GM19467 (cell line): Measurements from ENCODE around the gene TNFRSF25.
A peak's percentile ranks its signal among the peaks of the same experiment; 100 is the strongest.
"Not testable (repeated sequence)": the region's sequence is repeated elsewhere in the genome, so short reads cannot be mapped to it uniquely, and the experiment has no call there.

Experiments used
- ATAC-seq: cut with Tn5 transposase; IDR thresholded peaks from one replicate; pipeline ENCODE4 v1.9.1; 2021; ENCODE audit warnings: mild to moderate bottlenecking, moderate library complexity; ENCODE audit not compliant: unreplicated experiment

Gene TNFRSF25

GRCh38 chr1:6502000-6502891 is 36.3 kb upstream of the TNFRSF25 start:
- no peak for ATAC-seq

GRCh38 chr1:6501279-6501813 is 35.4 kb upstream of the TNFRSF25 start:
- ATAC-seq: no peak

DNA sequence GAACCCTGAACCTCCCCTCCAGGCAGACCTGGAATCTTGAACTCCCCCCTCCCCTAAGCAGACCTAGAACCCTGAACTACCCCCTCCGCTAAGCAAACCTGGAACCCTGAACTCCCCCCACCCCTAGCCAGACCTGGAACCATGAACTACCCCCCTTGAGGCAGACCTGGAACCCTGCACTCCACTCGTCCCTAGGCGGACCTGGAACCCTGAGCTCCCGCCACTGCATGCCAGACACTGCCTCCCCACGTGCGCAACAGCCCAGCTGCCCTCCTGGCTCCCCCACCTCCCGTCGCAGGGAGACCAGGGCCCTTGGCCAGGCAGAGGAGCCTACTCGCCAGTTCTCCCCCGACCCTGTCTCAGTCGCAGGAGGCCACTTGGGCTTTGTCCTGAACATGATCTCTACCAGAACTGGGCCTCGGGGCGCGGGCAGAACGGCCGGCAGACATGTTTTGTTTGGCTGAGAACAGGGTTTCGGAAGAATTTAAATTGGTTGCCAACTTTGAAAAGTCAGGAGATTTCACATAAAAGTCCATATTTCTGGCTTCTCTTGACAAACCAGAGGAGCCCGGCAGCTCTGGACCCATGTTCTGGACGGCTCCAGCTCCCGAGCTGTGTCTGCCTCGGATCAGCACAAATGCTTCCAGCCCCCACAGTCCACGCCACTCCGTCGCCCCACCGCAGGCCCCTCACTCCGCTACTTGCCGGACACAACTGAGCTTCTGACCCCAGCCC is 34.7 kb upstream of the TNFRSF25 start:
- no peak for ATAC-seq

- ATAC-seq: no peak
These were observed 33.3 kb upstream of the TNFRSF25 start for GRCh38 chr1:6499296-6499695.

DNA sequence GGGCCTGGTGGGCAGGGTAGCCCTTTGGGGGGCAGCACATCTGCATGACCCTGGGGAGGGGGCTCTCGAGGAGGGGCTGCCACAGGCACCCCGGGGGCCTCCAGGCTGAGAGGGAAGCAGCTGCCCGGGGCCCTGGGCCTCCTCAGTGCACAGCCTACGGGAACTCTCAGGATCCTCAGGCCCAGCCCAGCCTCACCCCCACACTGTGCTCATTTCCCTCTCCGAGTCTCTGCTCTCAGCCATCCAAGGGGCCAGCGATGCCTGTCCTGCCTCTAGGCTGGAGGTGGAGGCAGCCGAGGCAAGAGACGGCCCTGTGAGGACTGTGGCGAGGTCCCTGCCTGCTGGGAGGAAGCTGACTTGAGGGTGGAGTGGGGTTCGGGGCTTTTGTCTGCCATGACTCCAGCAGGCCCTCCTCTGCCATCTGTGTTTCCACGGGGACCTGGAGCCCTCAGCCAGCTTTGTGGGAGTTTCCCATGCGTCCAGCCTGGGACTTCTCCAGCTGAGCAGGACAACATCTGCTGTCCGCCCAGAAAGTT is 32.7 kb upstream of the TNFRSF25 start:
- ATAC-seq: no peak

DNA sequence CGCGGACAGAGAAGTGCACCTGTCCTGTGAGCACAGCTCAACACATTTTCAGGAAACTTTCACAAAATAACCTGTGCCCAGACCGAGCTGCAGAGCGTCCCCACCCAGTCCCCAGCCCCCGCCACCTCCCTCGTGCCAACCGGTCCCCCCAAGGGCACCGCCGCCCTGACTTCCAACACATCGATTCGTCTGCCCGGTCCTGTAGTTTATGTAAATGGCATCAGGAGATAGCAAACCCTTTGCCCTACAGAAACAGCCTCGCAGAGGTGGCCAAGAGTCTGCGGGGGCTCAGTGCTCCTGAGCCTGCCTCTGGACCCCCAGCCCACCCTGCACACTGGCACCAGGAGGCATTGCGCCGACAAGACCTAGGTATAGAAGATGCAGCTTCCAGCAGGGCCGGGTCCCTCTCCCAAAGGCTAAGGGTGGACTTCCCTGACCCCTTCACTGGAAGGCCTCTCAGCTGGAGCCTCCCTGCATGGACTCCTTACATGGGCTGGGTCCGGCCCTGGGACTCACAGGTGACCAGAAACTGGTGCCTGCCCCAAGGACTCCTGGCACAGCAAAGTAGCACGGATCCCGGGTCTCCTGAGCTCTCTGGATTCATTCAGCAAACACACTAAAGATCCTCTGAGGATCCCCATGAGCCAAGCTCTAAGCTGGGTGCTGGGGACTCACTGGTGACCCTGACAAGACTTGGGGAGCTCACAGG is 32.0 kb upstream of the TNFRSF25 start:
- ATAC-seq: no peak

- no peak for ATAC-seq
These were observed 31.4 kb upstream of the TNFRSF25 start for GRCh38 chr1:6497215-6497866.

DNA sequence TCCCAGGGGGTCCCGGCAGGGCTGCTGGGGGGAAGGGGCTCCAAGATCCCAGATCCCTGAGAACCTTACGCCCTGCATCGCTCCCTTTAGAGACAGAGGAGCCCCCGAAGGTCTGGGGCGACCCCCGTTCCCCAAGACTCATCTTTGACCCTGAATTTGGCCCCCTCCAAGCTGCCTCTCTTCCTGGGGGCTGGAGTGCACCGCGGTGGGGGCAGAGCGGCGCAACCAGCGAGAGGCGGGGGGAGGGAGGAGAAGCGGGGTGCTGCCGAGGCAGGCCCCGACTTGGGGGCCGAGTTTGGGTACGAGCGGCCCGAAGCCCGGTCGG is 30.9 kb upstream of the TNFRSF25 start:
- no peak for ATAC-seq

- ATAC-seq: no peak
These were observed 30.4 kb upstream of the TNFRSF25 start for GRCh38 chr1:6496365-6496721.

GRCh38 chr1:6495540-6496364 is 29.8 kb upstream of the TNFRSF25 start:
- no peak for ATAC-seq

- no peak for ATAC-seq
These were observed 29.1 kb upstream of the TNFRSF25 start for GRCh38 chr1:6495041-6495441.

- ATAC-seq: no peak
These were observed 28.7 kb upstream of the TNFRSF25 start for GRCh38 chr1:6494627-6495026.

GRCh38 chr1:6493834-6494223 is 27.9 kb upstream of the TNFRSF25 start:
- not testable (repeated sequence) for ATAC-seq

DNA sequence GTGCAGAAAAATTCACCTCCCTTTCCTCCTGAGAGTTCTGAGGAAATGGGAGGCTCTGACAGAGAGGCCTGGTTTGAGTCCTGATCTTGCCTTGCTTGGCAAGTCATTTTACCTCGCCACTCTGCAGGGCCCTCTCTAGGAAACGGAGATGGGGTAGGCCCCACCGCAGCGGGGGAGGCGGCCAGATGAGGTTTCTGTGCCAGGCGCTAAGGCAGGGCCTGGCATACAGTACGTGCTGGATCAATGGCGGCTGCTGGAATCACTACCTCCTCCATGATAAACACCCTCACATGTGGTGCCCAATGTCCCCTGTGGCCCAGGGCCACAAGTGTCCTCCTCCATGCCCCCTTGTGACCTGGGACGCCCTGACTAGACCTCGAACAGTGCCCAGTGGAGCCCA is 26.0 kb upstream of the TNFRSF25 start:
- no peak for ATAC-seq

GRCh38 chr1:6491480-6491962 is 25.5 kb upstream of the TNFRSF25 start, which contains the start of gene PLEKHG5:
TSS of gene PLEKHG5 (minus strand) at chr1:6491667. CDS start at chr1:6477571, 14,096 bp downstream.
- no peak for ATAC-seq

DNA sequence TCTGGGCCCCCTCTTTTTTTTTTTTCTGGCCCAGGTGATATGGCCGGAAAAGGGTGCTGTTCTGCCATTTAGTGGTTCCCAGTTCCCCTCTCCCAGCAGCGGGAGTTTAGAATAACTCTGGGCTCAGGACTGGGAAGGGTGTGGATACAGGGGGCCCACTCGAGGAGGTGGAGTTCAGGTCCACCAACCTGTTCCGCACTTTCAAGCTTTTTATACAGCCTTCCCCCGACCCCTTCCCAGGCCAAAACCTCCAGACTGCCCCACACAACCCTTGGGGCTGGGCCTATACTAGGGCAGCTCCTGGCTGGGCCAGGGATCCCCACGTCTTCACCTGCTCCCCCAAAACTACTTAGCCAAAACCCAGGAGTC is 25.1 kb upstream of the TNFRSF25 start:
- no peak for ATAC-seq

DNA sequence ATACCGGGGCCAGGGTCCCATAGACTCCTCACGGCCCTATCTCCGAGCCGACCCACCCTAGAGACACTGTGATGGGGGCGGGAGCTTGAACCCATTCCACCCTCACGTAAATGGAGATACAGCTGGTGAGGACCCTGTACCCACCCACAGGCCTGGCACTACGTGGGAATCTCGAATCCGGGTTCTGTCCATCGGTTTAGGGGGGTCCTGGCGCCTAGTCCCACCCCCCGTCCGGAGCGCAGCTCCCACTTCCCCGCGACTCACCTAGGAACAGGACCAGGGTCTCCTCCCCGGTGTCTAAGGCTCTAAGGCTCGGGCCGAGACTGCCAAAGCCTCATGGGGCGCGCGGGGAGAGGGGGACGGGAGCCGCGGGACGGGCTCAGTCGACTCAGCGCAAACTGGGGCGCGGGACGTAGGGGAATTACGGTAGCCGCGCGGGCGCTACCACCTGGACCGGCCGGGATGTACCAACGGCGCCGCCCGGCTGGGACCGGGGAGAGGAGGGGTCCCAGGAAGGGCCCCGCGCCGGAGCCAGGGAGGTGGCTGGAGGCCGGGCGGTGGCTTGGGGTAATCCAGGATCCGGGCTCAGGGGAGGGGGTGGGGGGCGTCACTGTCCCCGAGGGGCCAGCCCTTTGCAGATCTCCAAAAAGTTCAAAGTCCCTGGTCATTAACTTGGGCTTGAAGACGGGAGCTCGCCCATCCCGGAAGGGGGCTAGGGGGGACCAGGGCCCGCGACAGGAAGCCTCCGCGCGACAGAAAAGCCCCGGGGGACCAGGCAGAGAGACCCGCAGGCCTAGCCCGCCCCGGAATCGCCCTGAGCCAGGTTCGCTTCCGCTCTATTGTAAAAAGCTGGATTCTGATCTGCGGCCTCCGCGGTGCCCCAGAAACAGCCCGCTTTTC is 24.5 kb upstream of the TNFRSF25 start:
- ATAC-seq: no peak

GRCh38 chr1:6489799-6490180 is 23.8 kb upstream of the TNFRSF25 start:
- ATAC-seq: peak; percentile 56

- no peak for ATAC-seq
These were observed 23.4 kb upstream of the TNFRSF25 start for GRCh38 chr1:6489383-6489765.
